Measurements from ENCODE around the gene DCAF8.

DNA sequence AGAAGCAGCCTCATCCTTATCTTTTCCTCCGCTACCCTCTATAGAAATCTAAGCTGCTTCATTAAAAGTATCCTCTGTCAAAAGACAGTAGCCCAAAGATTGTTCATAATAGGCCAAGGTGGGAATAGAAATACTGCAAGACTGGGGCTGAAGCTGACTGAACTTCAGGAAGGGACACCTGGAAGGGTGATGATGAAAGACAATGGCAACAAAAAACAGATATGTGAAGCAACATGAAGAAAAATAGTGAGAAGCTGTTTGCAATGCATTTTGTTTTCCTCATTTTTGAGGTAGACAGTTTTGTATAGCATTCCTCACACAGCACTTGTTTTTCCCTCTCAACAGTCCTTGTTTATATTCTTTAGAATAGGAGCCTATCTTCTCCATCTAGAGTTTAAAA, 16.9 kb downstream of the DCAF8 start:
- TF ChIP-seq, protein P1, sequence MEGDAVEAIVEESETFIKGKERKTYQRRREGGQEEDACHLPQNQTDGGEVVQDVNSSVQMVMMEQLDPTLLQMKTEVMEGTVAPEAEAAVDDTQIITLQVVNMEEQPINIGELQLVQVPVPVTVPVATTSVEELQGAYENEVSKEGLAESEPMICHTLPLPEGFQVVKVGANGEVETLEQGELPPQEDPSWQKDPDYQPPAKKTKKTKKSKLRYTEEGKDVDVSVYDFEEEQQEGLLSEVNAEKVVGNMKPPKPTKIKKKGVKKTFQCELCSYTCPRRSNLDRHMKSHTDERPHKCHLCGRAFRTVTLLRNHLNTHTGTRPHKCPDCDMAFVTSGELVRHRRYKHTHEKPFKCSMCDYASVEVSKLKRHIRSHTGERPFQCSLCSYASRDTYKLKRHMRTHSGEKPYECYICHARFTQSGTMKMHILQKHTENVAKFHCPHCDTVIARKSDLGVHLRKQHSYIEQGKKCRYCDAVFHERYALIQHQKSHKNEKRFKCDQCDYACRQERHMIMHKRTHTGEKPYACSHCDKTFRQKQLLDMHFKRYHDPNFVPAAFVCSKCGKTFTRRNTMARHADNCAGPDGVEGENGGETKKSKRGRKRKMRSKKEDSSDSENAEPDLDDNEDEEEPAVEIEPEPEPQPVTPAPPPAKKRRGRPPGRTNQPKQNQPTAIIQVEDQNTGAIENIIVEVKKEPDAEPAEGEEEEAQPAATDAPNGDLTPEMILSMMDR (IDR thresholded peaks at IDR 0.05; ENCODE audit: low read length): no peak
- TF ChIP-seq EZH2 (IDR thresholded peaks at IDR 0.05; ENCODE audit: borderline replicate concordance, low read length): no peak
